Prostate gland (tissue), 2 donors: ENCODE data around the gene SSB.

ENCODE experiments used
- CTCF ChIP-seq, 4 experiments: fragments of 200-600 bp in 2 of 4; fragments of 450-650 bp in 2 of 4; sonication (generic) in 2 of 4; IDR thresholded peaks; 1 replicate in 3 of 4; 2 replicates in 1 of 4; pipeline ENCODE4 v1.5.1; 2016 to 2019; ENCODE audit warnings: antibody characterized with exemption in 4 of 4, mild to moderate bottlenecking in 2 of 4, moderate library complexity in 2 of 4
- POLR2AphosphoS5 ChIP-seq: sonication (generic); formaldehyde crosslinking; IDR thresholded peaks from one replicate; pipeline ENCODE4 v1.6.1; 2017; ENCODE audit warnings: antibody characterized with exemption

- no peak for TF ChIP-seq POLR2AphosphoS5
- no peak for TF ChIP-seq CTCF (IDR thresholded peaks at IDR 0.05)
Observed at GRCh38 chr2:169838743-169839489, 40.2 kb downstream of the SSB start.
